ENCODE results near the gene GFPT1.

DNA sequence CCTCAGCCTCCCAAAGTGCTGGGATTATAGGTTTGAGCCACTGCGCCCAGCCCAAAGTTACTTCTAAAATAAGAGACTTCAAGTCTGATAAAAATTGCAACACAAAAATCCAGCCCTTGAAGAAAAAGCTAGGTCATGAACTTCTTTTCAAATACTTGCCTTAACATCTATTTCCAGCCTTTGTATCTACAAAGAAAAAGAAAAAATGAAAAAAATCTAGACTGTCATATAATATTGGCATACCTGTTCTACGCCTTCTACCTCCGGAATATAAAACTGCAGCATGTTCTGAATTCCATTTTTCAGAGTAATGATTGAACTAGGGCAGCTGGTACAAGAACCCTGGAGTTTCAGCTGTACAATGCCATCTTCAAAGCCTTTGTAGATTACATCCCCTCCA is 13.1 kb upstream of the GFPT1 start:
- TF ChIP-seq, protein P1, sequence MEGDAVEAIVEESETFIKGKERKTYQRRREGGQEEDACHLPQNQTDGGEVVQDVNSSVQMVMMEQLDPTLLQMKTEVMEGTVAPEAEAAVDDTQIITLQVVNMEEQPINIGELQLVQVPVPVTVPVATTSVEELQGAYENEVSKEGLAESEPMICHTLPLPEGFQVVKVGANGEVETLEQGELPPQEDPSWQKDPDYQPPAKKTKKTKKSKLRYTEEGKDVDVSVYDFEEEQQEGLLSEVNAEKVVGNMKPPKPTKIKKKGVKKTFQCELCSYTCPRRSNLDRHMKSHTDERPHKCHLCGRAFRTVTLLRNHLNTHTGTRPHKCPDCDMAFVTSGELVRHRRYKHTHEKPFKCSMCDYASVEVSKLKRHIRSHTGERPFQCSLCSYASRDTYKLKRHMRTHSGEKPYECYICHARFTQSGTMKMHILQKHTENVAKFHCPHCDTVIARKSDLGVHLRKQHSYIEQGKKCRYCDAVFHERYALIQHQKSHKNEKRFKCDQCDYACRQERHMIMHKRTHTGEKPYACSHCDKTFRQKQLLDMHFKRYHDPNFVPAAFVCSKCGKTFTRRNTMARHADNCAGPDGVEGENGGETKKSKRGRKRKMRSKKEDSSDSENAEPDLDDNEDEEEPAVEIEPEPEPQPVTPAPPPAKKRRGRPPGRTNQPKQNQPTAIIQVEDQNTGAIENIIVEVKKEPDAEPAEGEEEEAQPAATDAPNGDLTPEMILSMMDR (IDR thresholded peaks at IDR 0.05): no peak
- TF ChIP-seq POLR2A (IDR thresholded peaks at IDR 0.05): no peak
